Activated CD8-positive, alpha-beta memory T cell treated with anti-CD3 and anti-CD28 coated beads, Interleukin-2, amount 50 U/mL, for 4 hours (primary cell): ENCODE results near the gene PRKAG1.

ENCODE experiments used
- DNase-seq: peaks from one replicate; pipeline ENCODE4 v3.0.0-alpha.2; 2020

Gene PRKAG1

GRCh38 chr12:48980389-48980952, 38.1 kb downstream of the PRKAG1 start:
- peak; percentile 44 for DNase-seq

DNA sequence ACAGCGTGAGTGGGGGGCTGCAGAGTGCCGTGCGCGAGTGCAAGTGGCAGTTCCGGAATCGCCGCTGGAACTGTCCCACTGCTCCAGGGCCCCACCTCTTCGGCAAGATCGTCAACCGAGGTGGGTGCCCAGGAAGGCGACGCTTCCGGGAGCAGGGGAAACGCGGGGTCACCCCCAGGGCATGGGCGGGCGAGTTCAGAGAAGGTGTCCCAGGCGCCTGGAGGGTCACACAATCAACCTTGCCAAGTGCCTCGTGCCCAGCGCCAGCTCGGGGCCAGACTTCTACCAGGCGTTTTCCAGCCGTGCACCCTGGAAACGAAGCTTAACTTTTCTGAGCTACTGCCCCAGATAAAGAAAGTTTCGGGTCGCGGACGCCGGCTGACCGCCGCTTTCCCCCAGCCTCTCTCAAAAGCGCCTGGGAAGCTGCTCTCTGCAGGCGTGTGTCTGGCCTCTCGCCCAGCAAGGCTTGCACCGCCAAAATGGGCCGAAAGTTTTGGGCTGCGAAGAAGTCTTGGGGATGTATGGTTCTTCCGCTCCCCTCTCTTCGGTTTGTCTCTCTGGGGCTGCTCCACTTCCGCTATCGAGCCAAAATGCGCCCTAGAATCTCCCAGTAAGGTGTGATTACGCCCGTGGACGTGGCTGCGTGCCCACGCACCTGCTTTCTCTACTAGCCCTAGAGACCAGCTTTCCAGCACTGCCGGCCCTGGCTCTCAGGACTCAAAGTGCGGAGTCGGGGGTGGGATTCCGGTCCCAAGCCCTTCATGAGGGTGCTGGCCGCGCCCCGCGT, 38.8 kb downstream of the PRKAG1 start:
- DNase-seq = peak; percentile 46

DNA sequence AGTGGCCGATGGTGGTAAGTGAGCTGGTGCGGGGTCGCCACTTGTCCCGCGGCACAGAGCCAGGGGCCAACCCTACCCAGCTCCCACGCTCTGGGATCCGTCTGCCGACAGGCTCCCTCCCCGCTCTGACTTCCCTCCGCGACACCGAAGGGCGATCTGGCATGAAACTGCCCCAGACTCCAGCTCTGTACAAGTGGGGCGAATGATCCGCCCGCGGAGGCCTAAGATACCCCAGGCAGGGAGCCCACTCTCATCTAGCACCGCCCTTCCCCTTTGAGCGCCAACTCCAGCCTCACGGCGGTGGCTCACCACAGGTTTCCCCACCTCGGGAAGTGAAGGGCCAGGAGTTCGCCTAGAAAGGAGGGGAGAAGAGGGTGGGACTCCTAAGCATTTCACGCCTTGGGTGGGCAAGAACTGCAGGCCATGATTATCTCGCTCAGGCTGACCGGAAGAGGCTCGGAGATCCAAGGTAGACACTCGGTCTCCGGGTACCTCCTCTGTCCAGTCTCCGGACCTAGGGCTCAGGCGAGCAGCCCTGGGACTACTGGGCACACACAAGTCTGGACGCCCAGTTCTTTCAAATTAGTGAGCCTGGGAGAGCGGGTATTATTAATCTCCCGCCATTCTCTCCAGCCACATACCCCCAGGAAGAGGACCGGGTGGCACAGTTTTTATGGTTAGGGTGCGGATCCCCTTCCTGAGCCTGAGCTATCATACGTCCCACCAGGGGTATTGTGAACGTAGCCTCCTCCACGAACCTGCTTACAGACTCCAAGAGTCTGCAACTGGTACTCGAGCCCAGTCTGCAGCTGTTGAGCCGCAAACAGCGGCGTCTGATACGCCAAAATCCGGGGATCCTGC, 39.6 kb downstream of the PRKAG1 start:
- DNase-seq = no peak

- no peak for DNase-seq
Observed at GRCh38 chr12:48978291-48978740, 40.3 kb downstream of the PRKAG1 start, which contains the start of gene WNT1. TSS of gene WNT1 (plus strand) at chr12:48978322. CDS start at chr12:48978651, 329 bp downstream.

- peak; percentile 85 for DNase-seq
Observed at GRCh38 chr12:48977290-48978281, 41.0 kb downstream of the PRKAG1 start.

DNA sequence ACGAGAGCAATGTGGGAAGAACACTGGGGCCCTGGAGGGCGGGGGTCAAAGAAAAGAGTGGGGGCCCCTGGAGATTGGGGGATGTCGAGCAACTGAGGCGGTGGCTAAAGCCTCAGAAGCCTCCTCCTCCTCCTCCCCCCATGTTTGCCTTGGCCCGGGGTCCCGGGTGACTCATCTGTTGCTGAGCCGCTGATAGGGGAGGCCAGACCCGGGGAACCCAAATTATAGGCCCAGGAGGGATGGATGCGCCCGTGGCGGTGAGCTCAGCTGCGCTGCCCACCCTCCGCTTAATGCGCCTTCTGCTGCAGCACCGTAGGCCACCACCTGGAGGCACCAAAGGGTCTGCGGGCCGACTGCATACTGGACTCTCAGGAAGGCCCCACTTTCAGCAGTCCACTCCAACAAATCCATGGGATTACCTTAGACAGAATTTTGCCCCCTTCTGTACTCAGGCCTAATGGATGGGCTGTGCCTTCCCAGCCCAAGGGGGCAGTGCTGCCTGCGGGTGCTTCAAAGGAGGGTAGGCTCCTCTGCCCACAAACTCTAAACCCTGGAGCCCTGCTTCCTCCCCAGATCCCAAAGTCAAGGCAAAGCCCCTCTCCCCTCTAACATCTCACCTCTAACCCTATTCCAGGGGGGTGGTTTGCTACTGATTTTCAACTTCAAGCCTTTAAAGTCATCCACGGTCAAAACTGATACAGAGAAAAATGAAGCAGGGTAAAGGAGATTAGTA, 44.5 kb downstream of the PRKAG1 start:
- peak; percentile 39 for DNase-seq

DNA sequence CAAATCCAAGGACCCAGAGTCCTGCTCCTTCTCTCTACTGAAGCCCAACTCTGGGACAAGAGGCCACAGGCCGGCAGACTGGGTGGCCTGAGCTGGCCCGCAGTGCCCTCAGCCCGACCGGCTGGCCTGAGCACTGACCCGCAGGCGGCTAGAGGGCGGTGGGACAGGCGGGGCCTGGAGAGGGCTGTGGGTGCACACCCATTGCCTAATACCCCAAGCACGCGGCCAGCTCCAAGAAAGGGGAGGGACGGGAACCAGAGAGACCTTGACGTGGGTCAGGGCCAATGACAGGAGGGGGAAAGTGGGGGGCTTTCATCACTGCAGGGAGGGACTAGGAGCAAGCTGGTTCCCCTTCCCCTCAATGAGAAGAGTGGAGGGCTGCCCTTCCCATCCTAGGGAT, 45.0 kb downstream of the PRKAG1 start:
- no peak for DNase-seq

DNA sequence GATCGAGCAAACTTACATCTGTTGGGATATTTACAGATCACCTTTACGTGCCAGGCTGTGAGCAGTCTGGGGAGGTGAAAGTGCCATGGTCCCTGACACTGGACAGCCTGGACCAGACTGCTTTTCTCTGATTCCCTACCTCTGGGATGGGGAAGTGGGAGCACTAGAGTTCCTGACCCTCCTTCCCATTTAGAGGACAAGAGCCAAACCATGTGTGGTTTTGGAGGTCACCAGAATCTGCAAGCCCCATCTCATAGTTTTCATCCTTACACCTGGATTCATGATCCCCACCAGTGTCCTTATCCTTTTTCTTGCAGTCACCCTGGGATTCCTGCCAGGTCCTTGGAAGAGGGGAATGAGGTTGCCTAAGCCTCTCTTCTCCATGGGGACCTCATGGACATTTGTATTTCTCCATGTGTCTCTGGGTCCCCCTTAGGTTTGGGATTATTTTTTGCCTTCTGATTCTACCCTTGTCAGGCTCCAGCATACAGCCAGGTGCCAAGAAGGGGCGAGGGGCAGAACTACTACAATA, 45.6 kb downstream of the PRKAG1 start:
- DNase-seq = no peak

DNA sequence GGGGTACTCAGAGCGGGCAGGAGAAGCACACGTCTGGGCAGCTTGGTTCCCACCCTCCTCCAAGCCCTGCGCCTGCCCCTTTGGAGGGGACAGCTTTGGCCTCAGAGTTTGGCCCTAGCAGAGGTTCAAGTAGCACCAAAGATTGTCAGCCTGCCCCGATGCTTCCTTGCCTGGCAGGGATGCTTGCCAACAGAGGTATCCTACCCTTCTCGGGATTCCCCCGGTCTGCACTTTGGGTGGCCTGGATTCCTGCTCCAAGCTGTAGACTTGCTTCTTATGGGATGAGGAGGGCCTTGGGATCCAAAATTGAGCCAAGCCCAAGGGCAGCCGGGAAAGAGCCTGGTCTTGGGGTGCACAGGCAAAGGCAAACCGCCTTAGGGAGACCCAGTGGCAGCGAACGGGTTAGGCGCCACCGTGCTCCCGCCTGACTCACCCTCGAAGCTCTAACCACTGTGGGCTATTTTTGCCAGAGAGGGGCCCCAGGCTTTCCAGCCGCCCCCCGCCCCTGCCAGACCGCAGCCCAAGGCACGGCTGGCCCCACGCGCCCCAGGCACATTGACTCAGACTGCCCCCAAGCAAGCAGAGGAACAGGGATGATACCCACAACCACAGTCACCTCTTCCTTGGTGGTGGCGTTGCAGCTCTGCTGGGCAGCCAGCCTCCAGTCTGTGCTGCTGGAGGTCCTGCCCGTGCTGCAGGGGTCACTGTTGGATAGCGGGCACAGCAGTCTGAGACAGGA, 46.2 kb downstream of the PRKAG1 start:
- DNase-seq = peak; percentile 38

GRCh38 chr12:48970702-48971334, 47.8 kb downstream of the PRKAG1 start:
- no peak for DNase-seq

DNA sequence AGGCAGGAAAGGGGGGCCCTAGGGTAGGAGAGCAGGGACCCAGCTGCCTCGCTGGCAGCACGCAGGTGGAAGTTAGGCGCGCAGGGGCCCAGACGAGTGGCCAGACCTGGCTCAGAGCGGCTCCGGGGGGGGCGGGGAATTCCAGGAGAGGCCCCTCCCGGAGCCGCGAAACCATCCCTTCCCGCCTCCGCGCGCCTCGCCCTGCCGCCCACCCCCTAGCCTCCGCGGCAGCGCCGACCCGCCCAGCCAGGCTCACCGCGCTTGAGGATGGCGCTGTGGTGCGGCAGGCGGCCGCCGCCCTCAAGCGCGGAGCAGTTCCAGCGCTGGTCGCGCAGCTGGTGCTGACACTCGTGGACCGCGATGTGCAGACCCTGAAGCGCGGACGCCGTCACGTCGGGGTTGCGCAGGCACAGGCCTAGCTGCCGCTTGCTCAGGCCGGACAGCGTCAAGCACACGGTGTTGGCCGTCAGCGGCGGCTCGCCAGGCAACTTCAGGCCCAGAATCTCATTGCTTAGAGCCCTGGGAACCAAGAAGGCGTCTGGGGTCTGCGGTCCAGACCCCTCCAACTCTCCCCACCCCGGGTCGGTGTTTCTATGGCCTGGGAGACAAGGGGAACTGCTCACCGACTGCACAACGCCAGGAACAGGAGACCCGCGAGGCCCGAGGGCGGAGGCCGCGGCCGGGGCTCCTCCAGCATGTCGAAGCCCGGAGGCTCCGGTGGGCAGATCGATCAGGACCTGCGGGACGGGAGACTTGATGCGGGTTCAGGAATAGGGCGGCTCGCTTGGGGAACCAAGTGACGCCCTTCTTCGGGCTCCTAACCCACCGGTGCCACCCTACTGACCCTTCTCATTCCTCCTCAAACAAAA, 48.5 kb downstream of the PRKAG1 start:
- DNase-seq = peak; percentile 60

GRCh38 chr12:48969160-48969771, 49.3 kb downstream of the PRKAG1 start:
- no peak for DNase-seq

DNA sequence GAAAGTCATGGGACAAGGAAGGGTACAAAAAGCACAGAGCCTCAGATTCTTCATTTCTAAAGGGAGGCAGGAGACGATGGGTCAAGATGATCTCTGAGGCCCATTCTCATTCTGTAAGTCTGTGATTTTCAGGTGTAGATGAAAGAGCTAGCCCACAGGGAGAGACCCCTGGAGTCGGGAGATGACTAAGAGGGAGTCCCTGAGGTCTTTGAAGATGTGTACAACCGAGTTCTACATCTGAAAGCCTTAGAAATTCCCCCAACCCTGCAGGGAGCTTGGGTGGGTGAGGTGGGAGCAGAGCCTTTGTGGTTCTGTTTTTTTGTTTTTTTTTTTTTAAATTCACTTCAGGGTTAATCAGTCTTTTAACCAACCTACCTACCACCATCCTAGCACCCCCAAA, 50.1 kb downstream of the PRKAG1 start:
- no peak for DNase-seq

- no peak for DNase-seq
Observed at GRCh38 chr12:48967991-48968390, 50.6 kb downstream of the PRKAG1 start.

- DNase-seq = no peak
Observed at GRCh38 chr12:48966177-48966895, 52.2 kb downstream of the PRKAG1 start.

DNA sequence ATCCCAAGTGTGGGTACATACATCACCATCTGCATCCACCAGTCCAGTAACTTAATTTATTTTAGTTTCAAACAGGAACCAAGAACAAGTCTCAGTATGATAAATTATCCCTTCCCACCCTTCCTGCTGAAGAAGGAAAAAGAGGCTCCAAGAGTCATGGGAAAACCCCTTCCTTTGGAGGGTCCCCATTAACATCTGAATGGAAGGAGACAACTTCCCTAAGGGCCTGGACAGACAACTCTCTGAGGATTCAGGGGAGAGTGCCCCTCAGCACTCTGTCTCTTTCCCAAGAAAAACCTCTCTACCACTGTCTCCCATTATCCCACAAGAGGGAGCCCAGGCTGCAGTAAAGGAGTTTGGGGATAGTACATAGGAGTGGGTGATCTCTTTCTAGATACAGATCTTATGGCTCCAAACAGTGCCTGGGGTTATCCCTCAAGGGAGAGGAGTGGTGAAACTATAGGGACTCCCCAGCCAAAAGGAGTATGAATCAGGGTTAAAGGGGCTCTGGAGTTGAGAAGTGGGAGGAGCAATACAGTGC, 53.2 kb downstream of the PRKAG1 start:
- no peak for DNase-seq

GRCh38 chr12:48961801-48962200, 56.8 kb downstream of the PRKAG1 start:
- no peak for DNase-seq

DNA sequence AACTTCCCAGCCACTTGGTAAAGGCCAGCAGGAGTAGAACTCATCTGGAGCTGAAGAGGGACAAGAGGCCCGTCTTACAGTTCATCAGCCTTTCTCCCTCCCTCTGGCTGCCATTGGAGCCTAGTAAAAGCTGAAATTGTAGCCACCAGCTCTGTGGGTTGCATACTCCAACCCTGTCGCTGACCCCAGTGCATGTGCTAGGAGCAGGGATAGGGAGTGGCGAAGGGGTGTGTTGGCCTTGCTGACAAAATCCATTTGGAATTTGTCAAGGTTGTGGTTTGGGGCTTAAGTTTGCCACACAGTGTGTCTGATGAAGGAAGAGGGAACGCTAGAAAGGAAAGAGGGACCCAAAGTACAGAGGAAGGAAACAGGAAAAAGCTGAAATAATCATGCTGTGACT, 57.2 kb downstream of the PRKAG1 start:
- no peak for DNase-seq
